ENCODE results near the gene PIK3R4.

DNA sequence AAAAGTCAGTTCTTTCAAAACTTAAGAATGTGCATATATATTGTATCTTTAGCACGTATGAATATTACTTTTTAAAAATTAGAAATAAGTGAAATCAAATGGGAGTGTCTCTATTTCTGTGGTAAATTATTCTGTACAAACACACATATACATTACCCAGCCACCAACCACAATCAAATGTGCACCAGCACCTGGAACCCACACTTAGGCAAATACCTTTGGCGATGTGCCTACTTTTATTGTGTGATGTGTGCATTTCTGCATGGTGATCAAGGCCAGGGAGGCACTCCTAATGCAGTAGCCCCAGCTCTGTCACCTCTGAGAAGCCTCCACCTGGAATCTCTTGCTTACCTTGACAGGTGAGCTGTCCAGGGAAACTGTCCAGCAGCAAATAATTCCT, 76.9 kb downstream of the PIK3R4 start:
- no peak for TF ChIP-seq POLR2A (IDR thresholded peaks at IDR 0.05)
- no peak for TF ChIP-seq CTCF (IDR thresholded peaks at IDR 0.05)
